MM.1S (cell line): Measurements from ENCODE around the gene FAM187B.
"Not testable (repeated sequence)": the region's sequence is repeated elsewhere in the genome, so short reads cannot be mapped to it uniquely, and the experiment has no call there.

Experiments used
- DNase-seq: peaks from one replicate; pipeline ENCODE4 v3.0.0-alpha.2; 2015
- H2AFZ ChIP-seq: fragments of 300-600 bp; sonication (generic); 2 replicates; pipeline ENCODE4 v1.6.0; 2016; ENCODE audit warnings: antibody characterized with exemption, low read length
- H3F3A ChIP-seq: fragments of 300-600 bp; sonication (generic); 2 replicates; pipeline ENCODE4 v1.6.1; 2016; ENCODE audit warnings: mild to moderate bottlenecking, antibody characterized with exemption, low read length, moderate library complexity, mixed read lengths; ENCODE audit not compliant: insufficient read depth
- H3K27ac ChIP-seq: fragments of 300-600 bp; sonication (generic); 2 replicates; pipeline ENCODE4 v1.5.1; 2016; ENCODE audit warnings: mild to moderate bottlenecking, low read length
- H3K27me3 ChIP-seq: fragments of 300-600 bp; sonication (generic); replicated peaks from 2 replicates; pipeline ENCODE4 v1.6.0; 2016; ENCODE audit warnings: low read length; ENCODE audit not compliant: insufficient read depth
- H3K36me3 ChIP-seq: fragments of 300-600 bp; sonication (generic); replicated peaks from 2 replicates; pipeline ENCODE4 v1.6.1; 2016; ENCODE audit warnings: mild to moderate bottlenecking, low read length, mixed read lengths; ENCODE audit not compliant: insufficient read depth
- H3K4me1 ChIP-seq: fragments of 300-600 bp; sonication (generic); 2 replicates; pipeline ENCODE4 v1.6.1; 2016; ENCODE audit warnings: low read length, mixed read lengths
- H3K4me2 ChIP-seq: fragments of 300-600 bp; sonication (generic); 2 replicates; pipeline ENCODE4 v1.6.0; 2016; ENCODE audit warnings: low read depth, low read length
- H3K4me3 ChIP-seq: fragments of 300-600 bp; sonication (generic); 2 replicates; pipeline ENCODE4 v1.5.1; 2016; ENCODE audit warnings: low read length, mixed read lengths
- H3K79me2 ChIP-seq: fragments of 300-600 bp; sonication (generic); 2 replicates; pipeline ENCODE4 v1.6.1; 2016; ENCODE audit warnings: mixed run types, low read length, mixed read lengths
- H3K9ac ChIP-seq: fragments of 300-600 bp; sonication (generic); 2 replicates; pipeline ENCODE4 v1.6.1; 2016; ENCODE audit warnings: low read length, mixed read lengths
- H3K9me2 ChIP-seq: fragments of 300-600 bp; sonication (generic); replicated peaks from 2 replicates; pipeline ENCODE4 v1.6.1; 2016; ENCODE audit warnings: mild to moderate bottlenecking, low read length, mixed read lengths; ENCODE audit not compliant: insufficient read depth
- H3K9me3 ChIP-seq: fragments of 300-600 bp; sonication (generic); replicated peaks from 2 replicates; pipeline ENCODE4 v1.6.1; 2016; ENCODE audit warnings: mild to moderate bottlenecking, low read length, mixed read lengths; ENCODE audit not compliant: insufficient read depth
- H4K20me1 ChIP-seq: fragments of 300-600 bp; sonication (generic); 2 replicates; pipeline ENCODE4 v1.6.1; 2016; ENCODE audit warnings: mild to moderate bottlenecking, low read length, moderate library complexity, mixed read lengths; ENCODE audit not compliant: insufficient read depth
- EZH2 ChIP-seq: fragments of 300-600 bp; sonication (generic); optimal IDR thresholded peaks from 2 replicates; pipeline ENCODE3; 2017; ENCODE audit warnings: low read depth, mild to moderate bottlenecking, antibody characterized with exemption, low read length, mixed read lengths
- EZH2phosphoT487 ChIP-seq: fragments of 300-600 bp; sonication (generic); IDR thresholded peaks from 2 replicates; pipeline ENCODE4 v1.6.1; 2018; ENCODE audit warnings: antibody characterized with exemption, low read length
- TF ChIP-seq, protein P1 (sequence below): fragments of 300-600 bp; sonication (generic); IDR thresholded peaks from 2 replicates; pipeline ENCODE4 v1.5.1; 2016; ENCODE audit warnings: antibody characterized with exemption, low read length, mixed read lengths

Gene FAM187B

DNA sequence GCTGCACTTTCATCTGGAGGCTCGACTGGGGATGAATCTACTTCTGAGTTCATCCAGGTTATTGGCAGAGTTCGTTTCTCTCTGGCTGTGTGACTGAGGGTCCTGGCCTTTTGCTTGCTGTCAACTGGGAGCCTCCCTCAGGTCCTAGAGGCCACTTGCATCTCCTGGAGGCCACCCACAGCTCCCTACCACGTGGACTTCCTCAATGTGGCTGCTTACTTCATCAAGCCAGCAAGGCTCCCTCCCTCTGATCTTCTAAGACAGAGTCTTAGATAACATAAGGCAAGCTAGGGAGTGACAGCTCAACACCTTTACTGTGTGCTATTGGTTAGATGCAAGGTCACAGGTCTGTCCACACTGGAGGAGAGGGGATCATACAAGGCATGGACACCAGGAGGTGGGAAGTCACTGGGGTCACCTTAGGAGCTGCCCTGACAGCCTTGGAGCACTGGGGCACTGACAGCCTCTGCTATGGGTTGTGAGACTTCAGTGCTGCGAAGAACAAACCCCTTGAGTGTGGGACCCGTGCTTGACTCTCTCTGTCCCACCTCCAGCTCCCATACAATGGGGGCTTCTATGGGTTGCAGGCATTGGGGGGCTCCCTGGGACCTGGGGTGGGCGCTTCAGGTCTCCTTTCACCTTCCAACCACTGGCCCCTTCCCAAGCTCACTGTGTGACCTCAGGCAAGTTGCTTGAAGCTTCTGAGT lies 5.3 kb downstream of the FAM187B start:
- Histone ChIP-seq H3K9ac (no peak overlapping the region), H3K4me2 (no peak overlapping the region), H3F3A (no peaks in the 10 kb centered on the region), H3K79me2 (no peaks in the 10 kb centered on the region), H3K9me2 (no peaks in the 10 kb centered on the region), H3K27me3 (no peaks in the 10 kb centered on the region), H3K9me3 (no peaks in the 10 kb centered on the region), H3K4me3 (no peak overlapping the region), H2AFZ (no peak overlapping the region), H3K36me3 (no peaks in the 10 kb centered on the region), H3K27ac (no peak overlapping the region), H4K20me1 (no peaks in the 10 kb centered on the region), H3K4me1 (no peaks in the 10 kb centered on the region)
- TF ChIP-seq EZH2phosphoT487 (no peak), EZH2 (no peak)
- TF ChIP-seq, protein P1, sequence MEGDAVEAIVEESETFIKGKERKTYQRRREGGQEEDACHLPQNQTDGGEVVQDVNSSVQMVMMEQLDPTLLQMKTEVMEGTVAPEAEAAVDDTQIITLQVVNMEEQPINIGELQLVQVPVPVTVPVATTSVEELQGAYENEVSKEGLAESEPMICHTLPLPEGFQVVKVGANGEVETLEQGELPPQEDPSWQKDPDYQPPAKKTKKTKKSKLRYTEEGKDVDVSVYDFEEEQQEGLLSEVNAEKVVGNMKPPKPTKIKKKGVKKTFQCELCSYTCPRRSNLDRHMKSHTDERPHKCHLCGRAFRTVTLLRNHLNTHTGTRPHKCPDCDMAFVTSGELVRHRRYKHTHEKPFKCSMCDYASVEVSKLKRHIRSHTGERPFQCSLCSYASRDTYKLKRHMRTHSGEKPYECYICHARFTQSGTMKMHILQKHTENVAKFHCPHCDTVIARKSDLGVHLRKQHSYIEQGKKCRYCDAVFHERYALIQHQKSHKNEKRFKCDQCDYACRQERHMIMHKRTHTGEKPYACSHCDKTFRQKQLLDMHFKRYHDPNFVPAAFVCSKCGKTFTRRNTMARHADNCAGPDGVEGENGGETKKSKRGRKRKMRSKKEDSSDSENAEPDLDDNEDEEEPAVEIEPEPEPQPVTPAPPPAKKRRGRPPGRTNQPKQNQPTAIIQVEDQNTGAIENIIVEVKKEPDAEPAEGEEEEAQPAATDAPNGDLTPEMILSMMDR = no peak
- no peak for DNase-seq

DNA sequence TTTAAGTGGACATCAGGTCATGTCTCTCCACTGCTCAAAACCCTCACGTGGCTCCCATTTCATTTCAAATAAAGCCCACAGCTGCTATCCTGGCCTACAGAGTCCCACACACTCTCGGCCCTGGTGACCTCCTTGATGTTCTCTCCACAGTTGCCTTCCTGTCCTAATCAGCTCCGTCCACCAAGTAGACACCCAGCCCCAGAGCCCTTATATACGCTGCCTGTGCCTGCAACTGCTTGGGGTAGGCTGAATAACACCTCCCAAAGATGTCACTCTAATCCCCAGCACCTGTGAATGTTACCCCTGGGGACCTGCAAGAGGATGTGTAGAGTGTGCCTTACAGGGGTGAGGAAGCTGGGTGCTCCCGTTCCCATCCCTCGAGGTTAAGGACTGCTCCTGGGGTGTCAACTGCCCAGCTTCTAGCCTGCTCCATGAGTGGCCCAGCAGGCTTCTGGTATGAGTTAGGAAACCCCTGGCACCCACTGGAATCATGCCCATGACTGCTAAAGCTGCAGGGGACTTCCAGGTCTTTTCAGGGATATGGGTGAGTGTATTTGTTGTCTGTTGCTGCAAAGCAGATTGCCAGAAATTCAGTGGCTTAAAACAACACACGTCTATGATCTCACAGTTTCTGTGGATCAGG lies 6.0 kb downstream of the FAM187B start:
- H3K4me1 ChIP-seq = no peaks in the 10 kb centered on the region

DNA sequence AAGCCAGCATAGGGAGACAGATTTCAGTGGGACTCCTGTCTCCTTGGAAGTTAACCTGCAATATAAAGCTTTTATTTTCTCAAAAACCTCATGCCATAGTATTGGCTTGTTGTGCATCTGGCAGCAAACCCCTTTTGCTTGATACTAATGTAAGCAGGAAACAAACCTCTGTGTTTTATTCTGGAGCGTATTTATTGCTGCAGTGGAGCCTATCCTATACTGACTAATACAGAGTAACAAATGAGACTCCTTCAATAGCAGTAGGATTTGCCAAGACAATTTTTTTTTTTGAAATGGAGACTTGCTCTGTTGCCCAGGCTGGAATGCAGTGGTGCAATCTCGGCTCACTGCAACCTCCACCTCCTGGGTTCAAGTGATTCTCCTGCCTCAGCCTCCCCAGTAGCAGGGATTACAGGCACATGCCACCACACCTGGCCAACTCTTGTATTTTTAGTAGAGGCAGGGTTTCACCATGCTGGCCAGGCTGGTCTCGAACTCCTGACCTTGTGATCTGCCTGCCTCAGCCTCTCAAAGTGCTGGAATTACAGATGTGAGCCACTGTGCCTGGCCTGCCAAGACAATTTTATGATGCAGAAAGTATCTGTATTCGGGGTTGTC lies 7.5 kb downstream of the FAM187B start:
- H3K9me2 ChIP-seq, DNase-seq, H2AFZ ChIP-seq, H3K4me2 ChIP-seq, H3K79me2 ChIP-seq, H3F3A ChIP-seq, H3K9me3 ChIP-seq, H3K36me3 ChIP-seq, H3K4me3 ChIP-seq, H3K9ac ChIP-seq, H3K27me3 ChIP-seq, H3K4me1 ChIP-seq, H4K20me1 ChIP-seq, H3K27ac ChIP-seq: not testable (repeated sequence)

More for the DNA sequence above, 6.0 kb downstream of the FAM187B start:
- no peaks in the 10 kb centered on the region for H3F3A ChIP-seq
- H3K9me3 ChIP-seq = no peaks in the 10 kb centered on the region
- H4K20me1 ChIP-seq = no peaks in the 10 kb centered on the region
- no peak for DNase-seq
- H3K27me3 ChIP-seq = no peaks in the 10 kb centered on the region
- H3K9me2 ChIP-seq = no peaks in the 10 kb centered on the region
- no peaks in the 10 kb centered on the region for H3K79me2 ChIP-seq
- TF ChIP-seq, protein P1 = no peak
- no peak for TF ChIP-seq EZH2phosphoT487
- no peak for TF ChIP-seq EZH2
- H3K4me2 ChIP-seq = no peak overlapping the region
- no peak overlapping the region for H3K9ac ChIP-seq
- no peak overlapping the region for H3K4me3 ChIP-seq
- no peak overlapping the region for H3K27ac ChIP-seq
- H3K36me3 ChIP-seq = no peaks in the 10 kb centered on the region
- H2AFZ ChIP-seq = no peak overlapping the region
